ENCODE data around the gene ACAA1. TPM values are rescaled to one million over a fixed set of nuclear protein-coding genes. Genes with fewer than 3 reads are reported as not detected.

ACAA1 gene
- total RNA-seq, 1 experiment from 2014 or later = 52.0 TPM

GRCh38 chr3:38094999-38095398 lies 41.9 kb downstream of the ACAA1 start:
- Histone ChIP-seq H3K36me3 (ENCODE audit: control insufficient read depth, insufficient read depth, low read length) (no peaks in the 10 kb centered on the region), H3K9me3 (ENCODE audit: control insufficient read depth, insufficient read depth, low read depth, low read length) (no peaks in the 10 kb centered on the region), H3K27ac (ENCODE audit: low read length) (no peak overlapping the region), H3K4me3 (ENCODE audit: low read depth in 2 of 2, low read length in 2 of 2) (no peak overlapping the region), H3K4me1 (ENCODE audit: control insufficient read depth, insufficient read depth, low read length) (no peaks in the 10 kb centered on the region), H3K27me3 (ENCODE audit: control insufficient read depth, insufficient read depth, low read length) (no peaks in the 10 kb centered on the region; the same call in none of the 2 replicates)
- ChIA-PET POLR2A (no interaction called here), CTCF (no interaction called here)
- in situ Hi-C loops (cut with HindIII; ENCODE audit: low pct_unique_long_range_greater_than_20kb, low sequenced_read_pairs) (no loop called here), intact Hi-C loops (cut with micrococcal nuclease; ENCODE audit: unreplicated experiment) (no loop called here)
- no peak for TF ChIP-seq SIN3A (IDR thresholded peaks at IDR 0.05; ENCODE audit: borderline replicate concordance, insufficient read depth, low read depth, low read length)
- TF ChIP-seq, protein P1, sequence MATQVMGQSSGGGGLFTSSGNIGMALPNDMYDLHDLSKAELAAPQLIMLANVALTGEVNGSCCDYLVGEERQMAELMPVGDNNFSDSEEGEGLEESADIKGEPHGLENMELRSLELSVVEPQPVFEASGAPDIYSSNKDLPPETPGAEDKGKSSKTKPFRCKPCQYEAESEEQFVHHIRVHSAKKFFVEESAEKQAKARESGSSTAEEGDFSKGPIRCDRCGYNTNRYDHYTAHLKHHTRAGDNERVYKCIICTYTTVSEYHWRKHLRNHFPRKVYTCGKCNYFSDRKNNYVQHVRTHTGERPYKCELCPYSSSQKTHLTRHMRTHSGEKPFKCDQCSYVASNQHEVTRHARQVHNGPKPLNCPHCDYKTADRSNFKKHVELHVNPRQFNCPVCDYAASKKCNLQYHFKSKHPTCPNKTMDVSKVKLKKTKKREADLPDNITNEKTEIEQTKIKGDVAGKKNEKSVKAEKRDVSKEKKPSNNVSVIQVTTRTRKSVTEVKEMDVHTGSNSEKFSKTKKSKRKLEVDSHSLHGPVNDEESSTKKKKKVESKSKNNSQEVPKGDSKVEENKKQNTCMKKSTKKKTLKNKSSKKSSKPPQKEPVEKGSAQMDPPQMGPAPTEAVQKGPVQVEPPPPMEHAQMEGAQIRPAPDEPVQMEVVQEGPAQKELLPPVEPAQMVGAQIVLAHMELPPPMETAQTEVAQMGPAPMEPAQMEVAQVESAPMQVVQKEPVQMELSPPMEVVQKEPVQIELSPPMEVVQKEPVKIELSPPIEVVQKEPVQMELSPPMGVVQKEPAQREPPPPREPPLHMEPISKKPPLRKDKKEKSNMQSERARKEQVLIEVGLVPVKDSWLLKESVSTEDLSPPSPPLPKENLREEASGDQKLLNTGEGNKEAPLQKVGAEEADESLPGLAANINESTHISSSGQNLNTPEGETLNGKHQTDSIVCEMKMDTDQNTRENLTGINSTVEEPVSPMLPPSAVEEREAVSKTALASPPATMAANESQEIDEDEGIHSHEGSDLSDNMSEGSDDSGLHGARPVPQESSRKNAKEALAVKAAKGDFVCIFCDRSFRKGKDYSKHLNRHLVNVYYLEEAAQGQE (IDR thresholded peaks at IDR 0.05; ENCODE audit: insufficient read depth in 1 of 2, low read depth in 2 of 2, low read length in 1 of 2) = no peak
- no peak for TF ChIP-seq POLR2AphosphoS5 (IDR thresholded peaks at IDR 0.05; ENCODE audit: low read depth, low read length)
- ATAC-seq (no peak), DNase-seq (ENCODE audit: low read depth, low spot score) (no peak)
- BruUV-seq (replicated peaks) = no TSS peak

DNA sequence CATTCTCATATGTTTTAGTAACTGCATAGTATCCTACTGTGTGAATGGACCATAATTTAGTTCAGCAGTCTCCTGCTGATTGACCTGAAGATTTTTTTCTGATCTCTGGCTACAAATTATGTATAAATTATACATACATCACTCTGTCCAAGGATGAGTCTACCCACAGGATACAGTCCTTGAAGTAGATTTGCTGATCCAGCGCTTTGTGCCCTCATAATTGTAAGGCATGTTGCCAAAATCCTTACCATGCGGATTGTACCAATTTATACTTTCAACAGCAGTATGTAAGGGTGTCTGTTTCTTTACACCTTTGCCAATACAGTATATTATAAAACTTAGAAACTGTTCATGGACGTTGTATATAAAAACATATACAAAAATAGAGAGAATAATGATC lies 46.5 kb downstream of the ACAA1 start:
- H3K36me3 ChIP-seq (ENCODE audit: control insufficient read depth, insufficient read depth, low read length) = no peaks in the 10 kb centered on the region
- DNase-seq (ENCODE audit: low read depth, low spot score) (no peak), ATAC-seq (no peak)
- in situ Hi-C loops (cut with HindIII; ENCODE audit: low pct_unique_long_range_greater_than_20kb, low sequenced_read_pairs) = no loop called here
- TF ChIP-seq TCF7L2 (IDR thresholded peaks at IDR 0.05; ENCODE audit: low read depth, low read length) = no peak
- TF ChIP-seq SIN3A (IDR thresholded peaks at IDR 0.05; ENCODE audit: borderline replicate concordance, insufficient read depth, low read depth, low read length) = no peak
- TF ChIP-seq, protein P1 (IDR thresholded peaks at IDR 0.05; ENCODE audit: insufficient read depth in 1 of 2, low read depth in 2 of 2, low read length in 1 of 2) = no peak
- TF ChIP-seq POLR2AphosphoS5 (IDR thresholded peaks at IDR 0.05; ENCODE audit: low read depth, low read length) = no peak
- TF ChIP-seq CTCF (IDR thresholded peaks at IDR 0.05) = no peak
- no peaks in the 10 kb centered on the region for H3K9me3 ChIP-seq (ENCODE audit: control insufficient read depth, insufficient read depth, low read depth, low read length)
- ChIA-PET POLR2A (no interaction called here), CTCF (no interaction called here)
- intact Hi-C loops (cut with micrococcal nuclease; ENCODE audit: unreplicated experiment) = no loop called here
- no TSS peak for BruUV-seq (replicated peaks)
- no peaks in the 10 kb centered on the region; the same call in 1 of the 2 replicates for H3K27me3 ChIP-seq (ENCODE audit: control insufficient read depth, insufficient read depth, low read length)
- H3K27ac ChIP-seq (ENCODE audit: low read length) = no peak overlapping the region
- H3K4me3 ChIP-seq (ENCODE audit: low read depth in 2 of 2, low read length in 2 of 2) = no peak overlapping the region
- H3K4me1 ChIP-seq (ENCODE audit: control insufficient read depth, insufficient read depth, low read length) = no peaks in the 10 kb centered on the region
